HG02642 (cell line): ENCODE results near the gene CRYGD.
"Not testable (repeated sequence)": the region's sequence is repeated elsewhere in the genome, so short reads cannot be mapped to it uniquely, and the experiment has no call there.

Experiments
- ATAC-seq: cut with Tn5 transposase; IDR thresholded peaks from one replicate; pipeline ENCODE4 v1.9.1; 2021; ENCODE audit warnings: mild to moderate bottlenecking; ENCODE audit not compliant: unreplicated experiment, poor library complexity

Gene CRYGD

GRCh38 chr2:208130712-208131110, 6.4 kb upstream of the CRYGD start:
- ATAC-seq: no peak

GRCh38 chr2:208129744-208130711, 5.7 kb upstream of the CRYGD start, which contains the start of gene CRYGC:
Gene CRYGC (minus strand): TSS chr2:208129828. CDS start chr2:208129792, 36 bp downstream.
- no peak for ATAC-seq

GRCh38 chr2:208128136-208128535, 3.8 kb upstream of the CRYGD start:
- ATAC-seq: no peak

GRCh38 chr2:208127090-208127489, 2.8 kb upstream of the CRYGD start:
- ATAC-seq: no peak

GRCh38 chr2:208125251-208125650, 927 bp upstream of the CRYGD start:
- no peak for ATAC-seq

DNA sequence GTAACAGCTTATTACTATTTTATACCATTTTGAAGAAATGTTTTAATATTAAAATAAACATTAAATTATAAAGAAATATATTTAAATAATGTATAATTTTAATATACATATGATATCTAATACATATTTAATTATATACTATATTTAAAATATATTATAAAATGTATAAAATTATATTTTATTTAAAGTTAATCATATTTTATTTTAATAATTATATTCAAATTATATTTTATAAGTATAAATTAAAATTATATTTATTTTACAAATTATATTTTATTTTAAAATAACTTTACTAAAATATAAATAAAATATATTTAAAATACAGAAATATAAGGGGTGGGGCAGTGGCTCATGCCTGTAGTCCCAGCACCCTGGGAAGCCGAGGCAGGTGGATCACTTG, 2.1 kb downstream of the CRYGD start:
- no peak for ATAC-seq

DNA sequence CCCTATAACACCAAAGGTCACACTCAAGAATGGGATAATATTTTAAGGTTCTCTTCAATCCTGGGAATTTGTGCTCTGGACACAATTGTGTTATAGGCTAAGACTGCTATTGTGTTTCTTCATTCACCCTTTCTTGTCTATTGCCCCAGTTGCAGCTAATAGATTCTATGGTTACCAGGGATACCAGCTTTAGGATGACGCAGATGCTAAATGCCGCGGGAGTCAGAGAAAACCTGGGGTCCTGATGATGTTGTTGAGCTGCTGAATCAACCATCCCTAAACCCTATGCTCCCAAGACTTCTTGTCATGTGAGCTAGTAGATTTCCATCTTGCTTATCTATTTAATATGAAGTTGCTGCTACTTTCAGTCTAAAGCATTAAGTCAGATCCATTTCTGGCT, 5.4 kb downstream of the CRYGD start:
- ATAC-seq: no peak

DNA sequence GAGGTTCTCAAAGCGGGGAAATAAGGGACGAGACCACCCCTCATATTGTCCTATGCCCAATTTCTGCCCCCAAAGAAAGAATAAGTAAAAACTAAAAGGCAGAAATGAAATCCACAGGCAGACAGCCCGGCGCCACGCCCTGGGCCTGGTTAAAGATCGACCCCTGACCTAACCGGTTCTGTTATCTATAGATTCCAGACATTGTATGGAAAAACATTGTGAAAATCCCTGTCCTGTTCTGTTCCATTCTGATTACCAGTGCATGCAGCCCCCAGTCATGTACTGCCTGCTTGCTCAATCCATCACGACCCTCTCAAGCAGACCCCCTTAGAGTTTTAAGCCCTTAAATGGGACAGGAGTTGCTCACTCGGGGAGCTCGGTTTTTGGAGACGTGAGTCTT, 6.9 kb downstream of the CRYGD start:
- ATAC-seq: not testable (repeated sequence)

- no peak for ATAC-seq
These were observed 11.4 kb downstream of the CRYGD start for GRCh38 chr2:208112969-208113368.

DNA sequence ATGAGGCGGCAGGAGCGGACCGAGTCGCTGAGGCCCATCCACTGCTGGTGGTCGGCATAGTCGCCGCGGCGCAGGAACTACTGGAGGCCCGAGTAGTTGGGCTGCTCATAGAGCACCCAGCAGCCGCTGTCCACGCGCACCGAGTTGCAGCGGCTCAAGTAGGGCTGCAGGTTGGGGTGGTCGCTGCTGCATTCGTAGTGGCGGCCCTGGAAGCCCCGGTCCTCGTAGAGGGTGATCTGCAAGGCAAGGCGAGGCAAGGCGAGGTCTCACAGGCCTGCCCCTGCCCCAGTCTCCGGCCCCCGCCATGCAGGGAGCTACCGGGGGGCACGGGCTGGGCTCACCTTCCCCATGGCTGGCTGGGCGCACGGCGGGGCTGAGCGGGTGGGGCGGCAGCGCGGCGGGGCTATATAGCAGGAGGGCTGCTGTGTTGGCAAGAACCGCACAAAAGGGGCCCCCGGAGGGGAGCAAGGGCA, 12.0 kb downstream of the CRYGD start:
- not testable (repeated sequence) for ATAC-seq

GRCh38 chr2:208103616-208104015, 20.7 kb downstream of the CRYGD start:
- no peak for ATAC-seq

- ATAC-seq: no peak
These were observed 22.4 kb downstream of the CRYGD start for GRCh38 chr2:208101716-208102631.

DNA sequence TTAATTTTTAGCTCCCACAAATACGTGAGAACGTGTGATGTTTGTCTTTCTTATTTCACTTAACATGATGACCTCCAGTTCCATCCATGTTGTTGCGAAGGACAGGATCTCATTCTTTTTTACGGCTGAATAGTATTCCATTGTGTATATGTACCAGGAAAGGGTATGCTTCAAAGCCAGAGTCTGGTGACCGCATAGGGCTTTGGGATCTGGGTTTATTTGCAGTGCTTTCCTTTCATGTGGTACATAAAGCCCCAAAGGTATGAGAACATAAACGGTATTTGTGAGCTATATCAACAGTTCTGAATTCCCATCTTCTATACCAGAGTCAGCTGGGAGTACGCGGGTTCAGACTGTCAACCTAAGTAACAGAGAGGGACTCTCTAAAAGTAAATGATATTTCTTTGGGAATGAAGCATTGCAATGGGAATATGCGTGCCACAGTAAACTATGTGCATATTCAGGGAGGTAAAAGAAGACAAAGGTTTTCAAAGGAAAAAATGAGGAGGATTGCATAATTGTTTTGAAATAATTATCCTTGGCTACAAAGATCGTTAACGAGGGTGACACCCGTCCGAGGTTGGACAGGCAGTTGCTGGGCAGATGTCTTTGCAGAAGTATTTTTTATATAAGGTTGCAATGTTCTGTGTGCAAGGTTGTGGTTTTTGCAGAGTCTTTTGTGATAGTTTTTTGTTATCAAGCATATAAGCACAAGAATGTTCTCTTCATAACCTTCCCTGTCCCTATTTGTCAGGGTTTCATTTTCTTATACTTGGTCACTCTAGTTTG, 24.4 kb downstream of the CRYGD start:
- ATAC-seq: no peak

GRCh38 chr2:208098701-208099100, 25.6 kb downstream of the CRYGD start:
- ATAC-seq: not testable (repeated sequence)

GRCh38 chr2:208098267-208098666, 26.1 kb downstream of the CRYGD start:
- ATAC-seq: no peak

- no peak for ATAC-seq
These were observed 26.5 kb downstream of the CRYGD start for GRCh38 chr2:208097801-208098200.

DNA sequence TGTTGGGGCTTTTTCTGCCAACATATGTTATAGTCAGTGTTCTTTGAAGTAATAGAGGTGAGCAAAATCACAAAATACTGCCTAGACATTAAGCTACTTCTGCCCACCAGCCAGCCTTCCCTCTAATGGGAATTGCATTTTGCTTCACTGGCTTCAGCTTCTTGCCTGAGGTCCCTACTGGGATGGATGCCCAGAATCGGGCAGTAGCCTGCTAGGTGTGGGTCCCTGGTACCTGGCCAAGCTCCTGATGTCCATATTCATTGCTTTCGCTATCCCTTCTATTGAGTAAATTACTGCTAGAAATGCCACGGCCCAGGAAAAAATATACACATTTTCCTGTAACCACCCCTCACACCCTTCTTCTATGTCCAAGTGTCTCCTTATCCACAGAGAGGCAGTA, 27.0 kb downstream of the CRYGD start:
- ATAC-seq: no peak

GRCh38 chr2:208096080-208096479, 28.2 kb downstream of the CRYGD start:
- no peak for ATAC-seq

DNA sequence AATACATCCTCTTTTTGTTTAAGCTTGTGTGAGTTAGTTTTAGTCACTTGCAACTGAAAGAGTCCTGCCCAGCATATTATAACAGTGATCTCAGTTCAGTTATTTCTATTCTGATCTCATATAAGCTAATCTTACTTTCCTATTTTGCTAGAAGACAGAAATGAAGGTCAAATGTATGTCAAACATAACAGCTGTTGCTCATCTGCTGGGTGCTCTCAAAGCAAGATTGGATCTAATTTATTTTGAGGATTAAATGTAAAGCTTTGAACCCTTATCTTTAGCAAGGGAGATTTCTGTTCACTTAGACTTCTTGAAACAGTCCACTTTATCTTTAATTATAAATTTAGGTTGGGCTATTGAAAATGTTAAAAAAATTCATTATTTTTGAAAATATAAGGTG, 31.2 kb downstream of the CRYGD start:
- no peak for ATAC-seq
